H1 (cell line): Measurements from ENCODE around the gene DDR2. TPM values are rescaled to one million over a fixed set of nuclear protein-coding genes. Genes with fewer than 3 reads are reported as not detected.

Source experiments
- CTCF ChIA-PET: fragments of 300-600 bp; sonication (Branson Sonifier 250); formaldehyde crosslinking; loops from one replicate; lab custom pipeline; 2021; ENCODE audit not compliant: partially characterized antibody; lab: Charles Lee
- POLR2A ChIA-PET: fragments of 300-600 bp; sonication (Branson Sonifier 250); formaldehyde crosslinking; loops from one replicate; lab custom pipeline; 2021; ENCODE audit warnings: inconsistent platforms; ENCODE audit not compliant: partially characterized antibody; lab: Charles Lee
- DNase-seq, 2 experiments: peaks; one replicate each; pipeline versions ENCODE4 v3.0.0 to v3.0.0-alpha.2; 2010 to 2022; ENCODE audit warnings: low spot score in 2 of 2, low read depth in 1 of 2, mixed read lengths in 1 of 2
- FAIRE-seq: peaks from 2 replicates; lab custom pipeline; 2011; peaks lifted over from hg19 to GRCh38; lab: Jason Lieb, UNC
- H2AFZ ChIP-seq: 2 replicates; pipeline ENCODE4 v1.8.1; 2012; ENCODE audit warnings: low read length, inconsistent platforms
- H2AK5ac ChIP-seq: 2 replicates; pipeline ENCODE4 v1.6.1; 2013; ENCODE audit warnings: low read depth, low read length
- H2BK120ac ChIP-seq: replicated peaks from 2 replicates; pipeline ENCODE3; 2013; ENCODE audit warnings: low read depth, low read length, inconsistent platforms
- H2BK12ac ChIP-seq: 2 replicates; pipeline ENCODE4 v1.6.1; 2013; ENCODE audit warnings: low read depth, low read length
- H2BK15ac ChIP-seq: 2 replicates; pipeline ENCODE4 v1.6.1; 2013; ENCODE audit warnings: low read length
- H2BK20ac ChIP-seq: 2 replicates; pipeline ENCODE4 v1.6.1; 2013; ENCODE audit warnings: low read length
- H2BK5ac ChIP-seq: 2 replicates; pipeline ENCODE4 v1.6.1; 2013; ENCODE audit warnings: low read depth, low read length
- H3K14ac ChIP-seq: 2 replicates; pipeline ENCODE4 v1.6.1; 2013; ENCODE audit warnings: inconsistent platforms; ENCODE audit not compliant: insufficient read length
- H3K18ac ChIP-seq: 2 replicates; pipeline ENCODE4 v1.6.1; 2013; ENCODE audit warnings: low read length; ENCODE audit errors: extremely low read depth
- H3K23ac ChIP-seq: 2 replicates; pipeline ENCODE4 v1.6.1; 2013; ENCODE audit warnings: inconsistent platforms; ENCODE audit not compliant: insufficient read length
- H3K23me2 ChIP-seq: 2 replicates; pipeline ENCODE4 v1.6.1; 2013; ENCODE audit warnings: low read depth, low read length
- H3K27ac ChIP-seq: 2 replicates; pipeline ENCODE4 v1.6.1; 2011; ENCODE audit warnings: low read depth, low read length, inconsistent platforms
- H3K27me3 ChIP-seq, 4 experiments: replicated peaks in 1 of 4; 1 replicate in 1 of 4; 2 replicates in 3 of 4; pipeline versions ENCODE4 v1.6.1 to v1.8.1; 2011 to 2013; ENCODE audit warnings: low read length in 3 of 4, mild to moderate bottlenecking in 3 of 4, inconsistent platforms in 2 of 4, mixed read lengths in 2 of 4, moderate library complexity in 1 of 4; ENCODE audit not compliant: control insufficient read depth in 3 of 4, insufficient read depth in 3 of 4; ENCODE audit errors: extremely low read depth in 1 of 4
- H3K36me3 ChIP-seq, 4 experiments: 2 replicates each; pipeline versions ENCODE4 v1.6.1 to v1.8.1; 2011 to 2013; ENCODE audit warnings: mild to moderate bottlenecking in 4 of 4, low read length in 3 of 4, moderate library complexity in 2 of 4, control low read depth in 1 of 4, inconsistent platforms in 1 of 4; ENCODE audit not compliant: insufficient read depth in 4 of 4, control insufficient read depth in 2 of 4
- H3K4ac ChIP-seq: replicated peaks from 2 replicates; pipeline ENCODE3; 2013; ENCODE audit warnings: low read length, low read depth, mixed read lengths, inconsistent platforms; ENCODE audit not compliant: insufficient read length
- H3K4me1 ChIP-seq, 4 experiments: replicated peaks in 1 of 4; 1 replicate in 1 of 4; 2 replicates in 3 of 4; pipeline versions ENCODE4 v1.6.1 to v1.8.1; 2011 to 2013; ENCODE audit warnings: low read length in 3 of 4, inconsistent platforms in 2 of 4, mixed read lengths in 1 of 4; ENCODE audit not compliant: insufficient read depth in 4 of 4, control insufficient read depth in 3 of 4
- H3K4me2 ChIP-seq, 2 experiments: 2 replicates each; pipeline versions ENCODE4 v1.6.1 to v1.8.1; 2011 to 2013; ENCODE audit warnings: low read depth in 2 of 2, low read length in 2 of 2, control low read depth in 1 of 2, inconsistent platforms in 1 of 2, mild to moderate bottlenecking in 1 of 2; ENCODE audit not compliant: insufficient read depth in 1 of 2
- H3K4me3 ChIP-seq, 4 experiments: fragments of 200-600, 300-600 bp in 1 of 4; sonication (generic), shearing (Covaris generic), sonication (Bioruptor Twin) in 1 of 4; 2 replicates each; pipeline versions ENCODE4 v1.5.1 to v1.8.1; 2011 to 2016; ENCODE audit warnings: low read length in 4 of 4, low read depth in 3 of 4, control low read depth in 2 of 4, inconsistent platforms in 2 of 4, mild to moderate bottlenecking in 2 of 4, mixed read lengths in 1 of 4, moderate library complexity in 1 of 4; ENCODE audit not compliant: insufficient read depth in 2 of 4; ENCODE audit errors: extremely low read depth in 1 of 4
- H3K56ac ChIP-seq: replicated peaks from 2 replicates; pipeline ENCODE3; 2013; ENCODE audit warnings: low read depth, mild to moderate bottlenecking, mixed read lengths, low read length, inconsistent platforms; ENCODE audit not compliant: insufficient read length
- H3K79me1 ChIP-seq: 2 replicates; pipeline ENCODE4 v1.6.1; 2013; ENCODE audit warnings: low read depth, low read length, control low read depth
- H3K79me2 ChIP-seq, 2 experiments: 2 replicates each; pipeline versions ENCODE4 v1.6.1 to v1.8.1; 2012 to 2013; ENCODE audit warnings: low read length in 2 of 2, mild to moderate bottlenecking in 2 of 2, inconsistent platforms in 1 of 2; ENCODE audit not compliant: insufficient read depth in 2 of 2, control insufficient read depth in 1 of 2
- H3K9ac ChIP-seq, 4 experiments: replicated peaks in 1 of 4; 1 replicate in 1 of 4; 2 replicates in 3 of 4; pipeline versions ENCODE4 v1.6.1 to v1.8.1; 2011 to 2013; ENCODE audit warnings: low read depth in 3 of 4, low read length in 3 of 4, control low read depth in 2 of 4, mild to moderate bottlenecking in 2 of 4, moderate library complexity in 2 of 4, inconsistent platforms in 1 of 4; ENCODE audit errors: extremely low read depth in 1 of 4
- H3K9me3 ChIP-seq, 2 experiments: 2 replicates each; pipeline versions ENCODE4 v1.6.1 to v1.8.1; 2012 to 2013; ENCODE audit warnings: mild to moderate bottlenecking in 2 of 2, moderate library complexity in 2 of 2, control low read depth in 1 of 2, inconsistent platforms in 1 of 2, low read depth in 1 of 2, low read length in 1 of 2, mixed read lengths in 1 of 2; ENCODE audit not compliant: insufficient read depth in 2 of 2
- H4K20me1 ChIP-seq, 2 experiments: replicated peaks in 1 of 2; 2 replicates each; pipeline versions ENCODE3 to v1.8.1; 2011 to 2013; ENCODE audit warnings: inconsistent platforms in 2 of 2, low read length in 2 of 2, mild to moderate bottlenecking in 1 of 2; ENCODE audit not compliant: insufficient read depth in 2 of 2, control insufficient read depth in 1 of 2
- H4K5ac ChIP-seq: 2 replicates; pipeline ENCODE4 v1.6.1; 2013; ENCODE audit warnings: low read length, low read depth, mixed read lengths, inconsistent platforms; ENCODE audit not compliant: insufficient read length
- H4K8ac ChIP-seq: 2 replicates; pipeline ENCODE4 v1.8.0; 2013; ENCODE audit warnings: mild to moderate bottlenecking, moderate library complexity, low read length, inconsistent platforms; ENCODE audit not compliant: insufficient read depth; ENCODE audit errors: extremely low read depth
- H4K91ac ChIP-seq: replicated peaks from 2 replicates; pipeline ENCODE3; 2013; ENCODE audit warnings: low read length, mixed read lengths, inconsistent platforms; ENCODE audit not compliant: insufficient read length
- CHD1 ChIP-seq: IDR thresholded peaks from 2 replicates; pipeline ENCODE4 v1.6.1; 2012; ENCODE audit warnings: low read depth, low read length, improper control_type of control experiment
- CTCF ChIP-seq, 3 experiments: IDR thresholded peaks; 1 replicate in 2 of 3; 2 replicates in 1 of 3; pipeline versions ENCODE4 v1.5.1 to v1.6.1; 2011; ENCODE audit warnings: low read length in 3 of 3, mild to moderate bottlenecking in 3 of 3, inconsistent platforms in 2 of 3, low read depth in 1 of 3, moderate library complexity in 1 of 3; ENCODE audit not compliant: insufficient read depth in 1 of 3; ENCODE audit errors: control extremely low read depth in 1 of 3
- EZH2 ChIP-seq: fragments of 200-600 bp; sonication (generic); IDR thresholded peaks from 2 replicates; pipeline ENCODE4 v1.7.1; 2012; ENCODE audit warnings: low read depth, mild to moderate bottlenecking, moderate library complexity, low read length, inconsistent platforms; ENCODE audit not compliant: severe bottlenecking
- KDM4A ChIP-seq: IDR thresholded peaks from one replicate; pipeline ENCODE4 v1.7.1; 2012; ENCODE audit warnings: low read depth, mild to moderate bottlenecking, moderate library complexity, low read length, inconsistent platforms; ENCODE audit not compliant: severe bottlenecking
- POU5F1 ChIP-seq: IDR thresholded peaks from 2 replicates; pipeline ENCODE4 v1.6.1; 2011; ENCODE audit warnings: low read depth, mild to moderate bottlenecking, low read length, moderate library complexity
- SP4 ChIP-seq: IDR thresholded peaks from 2 replicates; pipeline ENCODE4 v1.6.1; 2012; ENCODE audit warnings: low read length, inconsistent platforms
- SRF ChIP-seq: IDR thresholded peaks from 2 replicates; pipeline ENCODE4 v1.6.1; 2011; ENCODE audit warnings: mild to moderate bottlenecking, low read depth, low read length, moderate library complexity
- TCF12 ChIP-seq: IDR thresholded peaks from 2 replicates; pipeline ENCODE4 v1.6.1; 2011; ENCODE audit warnings: low read depth, mild to moderate bottlenecking, low read length
- TEAD4 ChIP-seq: IDR thresholded peaks from 2 replicates; pipeline ENCODE4 v1.6.1; 2012; ENCODE audit warnings: low read depth, low read length, inconsistent platforms, mixed read lengths
- WGBS, 2 experiments: shearing (Covaris generic) in 1 of 2; methylation state at CpG; one replicate each; pipeline versions ENCODE4 v1.1.6 to v1.1.7; 2013 to 2015; ENCODE audit warnings: low lambda C conversion rate in 2 of 2, mixed read lengths in 2 of 2, inconsistent platforms in 1 of 2, low coverage in 1 of 2, missing lambda C conversion rate in 1 of 2; ENCODE audit not compliant: insufficient replicate concordance in 2 of 2, insufficient coverage in 1 of 2, insufficient read length in 1 of 2; ENCODE audit errors: extremely low coverage in 1 of 2, missing lambda C conversion rate in 1 of 2; 5-methylcytosine and 5-hydroxymethylcytosine counted together
- polyA plus RNA-seq, 7 experiments: library from polyadenylated mRNA; depleted of rRNA in 3 of 7; stranded (reverse) in 5 of 7; unstranded in 2 of 7; fragments of >200 nt in 5 of 7; fragments of 200-250 nt in 2 of 7; gene quantifications; 1 replicate in 5 of 7; 2 replicates in 1 of 7; 4 replicates in 1 of 7; pipeline versions ENCODE4 v1.2.1 to v1.2.3, GENCODE V29; 2011 to 2013; ENCODE audit warnings: missing spikeins in 2 of 7, mixed read lengths in 2 of 7
- total RNA-seq: library from RNA; stranded (reverse); fragmentation: NEBNext Ultra II Directional; extraction: Animal tissue kit (Norgen Biotek cat#: 25700); gene quantifications from 2 replicates; pipeline ENCODE4 v1.2.1, GENCODE V29; 2021

Gene DDR2
- total and polyA plus RNA-seq, 2 of the 8 experiments (the other 6 are each of a cell fraction or from before 2014, with no cell fraction given), result 1.00 to 2.1 TPM

GRCh38 chr1:162645666-162646065, 13.4 kb downstream of the DDR2 start:
- H4K8ac ChIP-seq, result no peak overlapping the region
- 93% methylated on average over 4 of the region's 4 CpGs; no CpG with 5 or more reads in 1 of the 2 experiments for WGBS, 2 experiments
- no peak overlapping the region for H3K23ac ChIP-seq
- no peak overlapping the region for H2BK20ac ChIP-seq
- no peak overlapping the region for H3K4me3 ChIP-seq
- POLR2A ChIA-PET, result interaction anchor here (1.0 kb wide), 1 partner anchor 10 kb away, joined by 3 read pairs; no protein-coding TSS in a partner anchor
- H3K23me2 ChIP-seq, result no peaks in the 10 kb centered on the region
- no peak overlapping the region for H3K56ac ChIP-seq
- no peaks in the 10 kb centered on the region; a peak in 1 of 7 replicates for H3K27me3 ChIP-seq
- no peak overlapping the region for H2AK5ac ChIP-seq
- H3K79me2 ChIP-seq, result no peaks in the 10 kb centered on the region
- no peaks in the 10 kb centered on the region for H4K20me1 ChIP-seq
- H2BK15ac ChIP-seq, result no peak overlapping the region
- H3K4me1 ChIP-seq, result no peaks in the 10 kb centered on the region
- no peak overlapping the region for H2BK5ac ChIP-seq
- H4K5ac ChIP-seq, result no peak overlapping the region
- H2BK12ac ChIP-seq, result no peak overlapping the region
- no peak overlapping the region for H3K4me2 ChIP-seq
- H4K91ac ChIP-seq, result no peak overlapping the region
- no peak overlapping the region for H3K27ac ChIP-seq
- H3K4ac ChIP-seq, result no peak overlapping the region
- H3K79me1 ChIP-seq, result no peaks in the 10 kb centered on the region
- no peak for DNase-seq
- no peak for TF ChIP-seq CHD1
- no peak for TF ChIP-seq POU5F1
- TF ChIP-seq TCF12, result no peak
- no peak for TF ChIP-seq CTCF (IDR thresholded peaks at IDR 0.05; ENCODE audit: control extremely low read depth in 1 of 3, insufficient read depth in 1 of 3, low read depth in 1 of 3, low read length in 3 of 3)
- no peak for TF ChIP-seq EZH2
- no peak for TF ChIP-seq SP4
- no peak for TF ChIP-seq TEAD4
- no peak for TF ChIP-seq SRF
- TF ChIP-seq KDM4A, result no peak
- TF ChIP-seq, all 59 proteins: peak for 0
- Histone ChIP-seq H3K9me3 (no peaks in the 10 kb centered on the region), H2AFZ (no peak overlapping the region), H3K14ac (no peak overlapping the region), H3K9ac (no peak overlapping the region), H3K18ac (no peak overlapping the region), H2BK120ac (no peak overlapping the region), H3K36me3 (no peaks in the 10 kb centered on the region)
- CTCF ChIA-PET, result no interaction called here
- no peak for FAIRE-seq
